H1 (cell line): Measurements from ENCODE around the gene PANX3. TPM values are rescaled to one million over a fixed set of nuclear protein-coding genes. Genes with fewer than 3 reads are reported as not detected.

Experiments
- CTCF ChIA-PET: fragments of 300-600 bp; sonication (Branson Sonifier 250); formaldehyde crosslinking; loops from one replicate; lab custom pipeline; 2021; ENCODE audit not compliant: partially characterized antibody; lab: Charles Lee
- POLR2A ChIA-PET: fragments of 300-600 bp; sonication (Branson Sonifier 250); formaldehyde crosslinking; loops from one replicate; lab custom pipeline; 2021; ENCODE audit warnings: inconsistent platforms; ENCODE audit not compliant: partially characterized antibody; lab: Charles Lee
- DNase-seq, 2 experiments: peaks; one replicate each; pipeline versions ENCODE4 v3.0.0 to v3.0.0-alpha.2; 2010 to 2022; ENCODE audit warnings: low spot score in 2 of 2, low read depth in 1 of 2, mixed read lengths in 1 of 2
- FAIRE-seq: peaks from 2 replicates; lab custom pipeline; 2011; peaks lifted over from hg19 to GRCh38; lab: Jason Lieb, UNC
- H2AFZ ChIP-seq: 2 replicates; pipeline ENCODE4 v1.8.1; 2012; ENCODE audit warnings: low read length, inconsistent platforms
- H2AK5ac ChIP-seq: 2 replicates; pipeline ENCODE4 v1.6.1; 2013; ENCODE audit warnings: low read depth, low read length
- H2BK120ac ChIP-seq: replicated peaks from 2 replicates; pipeline ENCODE3; 2013; ENCODE audit warnings: low read depth, low read length, inconsistent platforms
- H2BK12ac ChIP-seq: 2 replicates; pipeline ENCODE4 v1.6.1; 2013; ENCODE audit warnings: low read depth, low read length
- H2BK15ac ChIP-seq: 2 replicates; pipeline ENCODE4 v1.6.1; 2013; ENCODE audit warnings: low read length
- H2BK20ac ChIP-seq: 2 replicates; pipeline ENCODE4 v1.6.1; 2013; ENCODE audit warnings: low read length
- H2BK5ac ChIP-seq: 2 replicates; pipeline ENCODE4 v1.6.1; 2013; ENCODE audit warnings: low read depth, low read length
- H3K14ac ChIP-seq: 2 replicates; pipeline ENCODE4 v1.6.1; 2013; ENCODE audit warnings: inconsistent platforms; ENCODE audit not compliant: insufficient read length
- H3K18ac ChIP-seq: 2 replicates; pipeline ENCODE4 v1.6.1; 2013; ENCODE audit warnings: low read length; ENCODE audit errors: extremely low read depth
- H3K23ac ChIP-seq: 2 replicates; pipeline ENCODE4 v1.6.1; 2013; ENCODE audit warnings: inconsistent platforms; ENCODE audit not compliant: insufficient read length
- H3K23me2 ChIP-seq: 2 replicates; pipeline ENCODE4 v1.6.1; 2013; ENCODE audit warnings: low read depth, low read length
- H3K27ac ChIP-seq: 2 replicates; pipeline ENCODE4 v1.6.1; 2011; ENCODE audit warnings: low read depth, low read length, inconsistent platforms
- H3K27me3 ChIP-seq, 4 experiments: replicated peaks in 1 of 4; 1 replicate in 1 of 4; 2 replicates in 3 of 4; pipeline versions ENCODE4 v1.6.1 to v1.8.1; 2011 to 2013; ENCODE audit warnings: low read length in 3 of 4, mild to moderate bottlenecking in 3 of 4, inconsistent platforms in 2 of 4, mixed read lengths in 2 of 4, moderate library complexity in 1 of 4; ENCODE audit not compliant: control insufficient read depth in 3 of 4, insufficient read depth in 3 of 4; ENCODE audit errors: extremely low read depth in 1 of 4
- H3K36me3 ChIP-seq, 4 experiments: 2 replicates each; pipeline versions ENCODE4 v1.6.1 to v1.8.1; 2011 to 2013; ENCODE audit warnings: mild to moderate bottlenecking in 4 of 4, low read length in 3 of 4, moderate library complexity in 2 of 4, control low read depth in 1 of 4, inconsistent platforms in 1 of 4; ENCODE audit not compliant: insufficient read depth in 4 of 4, control insufficient read depth in 2 of 4
- H3K4ac ChIP-seq: replicated peaks from 2 replicates; pipeline ENCODE3; 2013; ENCODE audit warnings: low read length, low read depth, mixed read lengths, inconsistent platforms; ENCODE audit not compliant: insufficient read length
- H3K4me1 ChIP-seq, 4 experiments: replicated peaks in 1 of 4; 1 replicate in 1 of 4; 2 replicates in 3 of 4; pipeline versions ENCODE4 v1.6.1 to v1.8.1; 2011 to 2013; ENCODE audit warnings: low read length in 3 of 4, inconsistent platforms in 2 of 4, mixed read lengths in 1 of 4; ENCODE audit not compliant: insufficient read depth in 4 of 4, control insufficient read depth in 3 of 4
- H3K4me2 ChIP-seq, 2 experiments: 2 replicates each; pipeline versions ENCODE4 v1.6.1 to v1.8.1; 2011 to 2013; ENCODE audit warnings: low read depth in 2 of 2, low read length in 2 of 2, control low read depth in 1 of 2, inconsistent platforms in 1 of 2, mild to moderate bottlenecking in 1 of 2; ENCODE audit not compliant: insufficient read depth in 1 of 2
- H3K4me3 ChIP-seq, 4 experiments: fragments of 200-600, 300-600 bp in 1 of 4; sonication (generic), shearing (Covaris generic), sonication (Bioruptor Twin) in 1 of 4; 2 replicates each; pipeline versions ENCODE4 v1.5.1 to v1.8.1; 2011 to 2016; ENCODE audit warnings: low read length in 4 of 4, low read depth in 3 of 4, control low read depth in 2 of 4, inconsistent platforms in 2 of 4, mild to moderate bottlenecking in 2 of 4, mixed read lengths in 1 of 4, moderate library complexity in 1 of 4; ENCODE audit not compliant: insufficient read depth in 2 of 4; ENCODE audit errors: extremely low read depth in 1 of 4
- H3K56ac ChIP-seq: replicated peaks from 2 replicates; pipeline ENCODE3; 2013; ENCODE audit warnings: low read depth, mild to moderate bottlenecking, mixed read lengths, low read length, inconsistent platforms; ENCODE audit not compliant: insufficient read length
- H3K79me1 ChIP-seq: 2 replicates; pipeline ENCODE4 v1.6.1; 2013; ENCODE audit warnings: low read depth, low read length, control low read depth
- H3K79me2 ChIP-seq, 2 experiments: 2 replicates each; pipeline versions ENCODE4 v1.6.1 to v1.8.1; 2012 to 2013; ENCODE audit warnings: low read length in 2 of 2, mild to moderate bottlenecking in 2 of 2, inconsistent platforms in 1 of 2; ENCODE audit not compliant: insufficient read depth in 2 of 2, control insufficient read depth in 1 of 2
- H3K9ac ChIP-seq, 4 experiments: replicated peaks in 1 of 4; 1 replicate in 1 of 4; 2 replicates in 3 of 4; pipeline versions ENCODE4 v1.6.1 to v1.8.1; 2011 to 2013; ENCODE audit warnings: low read depth in 3 of 4, low read length in 3 of 4, control low read depth in 2 of 4, mild to moderate bottlenecking in 2 of 4, moderate library complexity in 2 of 4, inconsistent platforms in 1 of 4; ENCODE audit errors: extremely low read depth in 1 of 4
- H3K9me3 ChIP-seq, 2 experiments: 2 replicates each; pipeline versions ENCODE4 v1.6.1 to v1.8.1; 2012 to 2013; ENCODE audit warnings: mild to moderate bottlenecking in 2 of 2, moderate library complexity in 2 of 2, control low read depth in 1 of 2, inconsistent platforms in 1 of 2, low read depth in 1 of 2, low read length in 1 of 2, mixed read lengths in 1 of 2; ENCODE audit not compliant: insufficient read depth in 2 of 2
- H4K20me1 ChIP-seq, 2 experiments: replicated peaks in 1 of 2; 2 replicates each; pipeline versions ENCODE3 to v1.8.1; 2011 to 2013; ENCODE audit warnings: inconsistent platforms in 2 of 2, low read length in 2 of 2, mild to moderate bottlenecking in 1 of 2; ENCODE audit not compliant: insufficient read depth in 2 of 2, control insufficient read depth in 1 of 2
- H4K5ac ChIP-seq: 2 replicates; pipeline ENCODE4 v1.6.1; 2013; ENCODE audit warnings: low read length, low read depth, mixed read lengths, inconsistent platforms; ENCODE audit not compliant: insufficient read length
- H4K8ac ChIP-seq: 2 replicates; pipeline ENCODE4 v1.8.0; 2013; ENCODE audit warnings: mild to moderate bottlenecking, moderate library complexity, low read length, inconsistent platforms; ENCODE audit not compliant: insufficient read depth; ENCODE audit errors: extremely low read depth
- H4K91ac ChIP-seq: replicated peaks from 2 replicates; pipeline ENCODE3; 2013; ENCODE audit warnings: low read length, mixed read lengths, inconsistent platforms; ENCODE audit not compliant: insufficient read length
- EZH2 ChIP-seq: fragments of 200-600 bp; sonication (generic); IDR thresholded peaks from 2 replicates; pipeline ENCODE4 v1.7.1; 2012; ENCODE audit warnings: low read depth, mild to moderate bottlenecking, moderate library complexity, low read length, inconsistent platforms; ENCODE audit not compliant: severe bottlenecking
- WGBS, 2 experiments: shearing (Covaris generic) in 1 of 2; methylation state at CpG; one replicate each; pipeline versions ENCODE4 v1.1.6 to v1.1.7; 2013 to 2015; ENCODE audit warnings: low lambda C conversion rate in 2 of 2, mixed read lengths in 2 of 2, inconsistent platforms in 1 of 2, low coverage in 1 of 2, missing lambda C conversion rate in 1 of 2; ENCODE audit not compliant: insufficient replicate concordance in 2 of 2, insufficient coverage in 1 of 2, insufficient read length in 1 of 2; ENCODE audit errors: extremely low coverage in 1 of 2, missing lambda C conversion rate in 1 of 2; 5-methylcytosine and 5-hydroxymethylcytosine counted together
- polyA plus RNA-seq, 7 experiments: library from polyadenylated mRNA; depleted of rRNA in 3 of 7; stranded (reverse) in 5 of 7; unstranded in 2 of 7; fragments of >200 nt in 5 of 7; fragments of 200-250 nt in 2 of 7; gene quantifications; 1 replicate in 5 of 7; 2 replicates in 1 of 7; 4 replicates in 1 of 7; pipeline versions ENCODE4 v1.2.1 to v1.2.3, GENCODE V29; 2011 to 2013; ENCODE audit warnings: missing spikeins in 2 of 7, mixed read lengths in 2 of 7
- total RNA-seq: library from RNA; stranded (reverse); fragmentation: NEBNext Ultra II Directional; extraction: Animal tissue kit (Norgen Biotek cat#: 25700); gene quantifications from 2 replicates; pipeline ENCODE4 v1.2.1, GENCODE V29; 2021

PANX3 gene
- total and polyA plus RNA-seq, 2 of the 8 experiments (the other 6 are each of a cell fraction or from before 2014, with no cell fraction given), result not detected

DNA sequence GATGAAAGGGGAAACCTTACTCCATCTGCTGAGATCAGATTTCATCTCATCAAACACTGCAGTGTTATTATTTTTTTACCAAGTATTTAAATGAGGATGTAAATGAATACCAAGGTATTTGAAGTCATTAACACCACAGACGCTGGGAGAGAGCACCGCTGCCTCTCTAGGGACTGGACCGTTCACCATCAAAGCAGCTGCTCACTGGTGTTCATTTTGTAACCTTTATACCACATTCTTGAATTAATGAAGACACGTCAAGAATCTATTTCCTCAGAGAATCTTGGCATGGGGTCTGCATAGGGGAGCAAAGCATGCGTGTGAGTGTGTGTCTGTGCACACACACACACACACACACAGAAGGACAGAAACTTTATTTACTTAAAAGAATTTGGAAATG lies 46.7 kb downstream of the PANX3 start:
- FAIRE-seq (no peak), DNase-seq (no peak)
- Histone ChIP-seq H3K36me3 (no peaks in the 10 kb centered on the region), H3K27me3 (no peaks in the 10 kb centered on the region; a peak in 2 of 7 replicates), H3K23ac (no peak overlapping the region), H4K8ac (no peak overlapping the region), H3K9ac (no peak overlapping the region), H3K79me2 (no peaks in the 10 kb centered on the region), H3K4ac (no peak overlapping the region), H2BK12ac (no peak overlapping the region), H2BK5ac (no peak overlapping the region), H2AFZ (no peak overlapping the region), H2BK15ac (no peak overlapping the region), H4K91ac (no peak overlapping the region), H4K20me1 (no peaks in the 10 kb centered on the region), H3K4me2 (no peak overlapping the region; a peak in 1 of 4 replicates), H3K27ac (no peak overlapping the region), H2BK20ac (no peak overlapping the region), H3K23me2 (peaks cover 1% of the 10 kb centered on the region), H3K79me1 (no peaks in the 10 kb centered on the region; the same call in 1 of the 2 replicates), H4K5ac (no peak overlapping the region), H2AK5ac (no peak overlapping the region), H3K18ac (no peak overlapping the region), H3K4me1 (peaks cover 0 to 10% (median 7%) of the 10 kb centered on the region in 4 experiments; a peak in 4 of 7 replicates), H2BK120ac (no peak overlapping the region), H3K56ac (no peak overlapping the region), H3K9me3 (no peaks in the 10 kb centered on the region), H3K14ac (no peak overlapping the region), H3K4me3 (no peak overlapping the region)
- ChIA-PET POLR2A (no interaction called here), CTCF (interaction anchor here (1.2 to 2.0 kb wide), 2 partner anchors 19 to 180 kb away, joined by 4 read pairs; no protein-coding TSS in a partner anchor)
- TF ChIP-seq EZH2, result no peak
- 36% methylated on average over 5 of the region's 5 CpGs; no CpG with 5 or more reads in 1 of the 2 experiments for WGBS, 2 experiments
